ENCODE results near the gene MRPL4. TPM values are rescaled to one million over a fixed set of nuclear protein-coding genes. Genes with fewer than 3 reads are reported as not detected.

The MRPL4 gene
- total and polyA plus RNA-seq, 4 donors: 21.5 to 74.8 (median 33.7) TPM

DNA sequence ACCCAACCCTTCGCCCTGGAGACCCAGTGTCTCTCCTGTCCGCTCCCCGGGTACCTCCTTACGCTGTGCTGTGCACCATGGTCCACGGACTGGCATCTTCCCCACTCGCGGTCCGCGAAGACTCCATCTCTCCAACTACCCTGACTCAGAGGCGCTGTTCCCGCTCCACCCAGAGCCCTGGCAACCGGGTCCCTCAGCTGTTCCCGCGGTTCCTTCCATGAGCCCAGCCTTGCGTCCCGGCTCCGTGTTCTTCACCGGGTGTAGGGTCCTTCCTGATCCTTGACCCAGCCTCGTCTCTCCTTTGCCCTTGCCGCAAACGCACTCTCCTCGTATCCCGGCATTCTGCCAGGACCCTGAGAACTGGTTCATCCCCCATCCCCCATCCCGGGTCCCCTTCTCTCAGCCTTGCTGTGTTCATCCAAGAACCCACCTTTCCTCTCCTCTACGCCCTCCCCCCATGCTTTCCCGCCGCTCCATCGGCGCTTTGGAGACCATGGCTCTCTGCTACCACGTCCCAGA is 38.4 kb downstream of the MRPL4 start (continued):
- TF ChIP-seq HNF4G (IDR thresholded peaks at IDR 0.05): no peak

DNA sequence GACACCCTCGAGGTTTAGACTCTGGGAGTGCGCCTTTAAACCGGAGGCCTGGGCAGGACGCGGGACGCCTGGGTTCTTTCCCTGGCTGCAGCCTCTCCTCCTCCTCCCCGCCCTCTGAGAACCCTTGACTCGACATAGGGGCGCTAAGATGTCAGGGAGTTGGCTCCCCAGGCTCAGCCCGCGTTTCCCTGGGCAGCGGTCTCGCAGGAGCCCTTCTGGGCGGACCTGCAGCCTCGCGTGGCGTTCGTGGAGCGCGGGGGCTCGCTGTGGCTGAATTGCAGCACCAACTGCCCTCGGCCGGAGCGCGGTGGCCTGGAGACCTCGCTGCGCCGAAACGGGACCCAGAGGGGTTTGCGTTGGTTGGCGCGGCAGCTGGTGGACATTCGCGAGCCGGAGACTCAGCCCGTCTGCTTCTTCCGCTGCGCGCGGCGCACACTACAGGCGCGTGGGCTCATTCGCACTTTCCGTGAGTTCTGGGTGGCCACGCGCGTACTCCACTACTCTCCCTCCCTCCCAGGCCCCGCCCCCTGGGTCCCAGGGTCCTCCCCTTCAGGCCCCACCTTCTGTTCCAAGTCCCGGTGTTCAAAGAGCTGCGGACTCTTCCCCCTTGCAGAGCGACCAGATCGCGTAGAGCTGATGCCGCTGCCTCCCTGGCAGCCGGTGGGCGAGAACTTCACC is 39.0 kb downstream of the MRPL4 start:
- H3K27me3 ChIP-seq (ENCODE audit: control insufficient read depth in 4 of 4, insufficient read depth in 4 of 4, low read length in 3 of 4): peaks cover 2 to 16% (median 7%) of the 10 kb centered on the region in 4 donors
- peaks cover 0 to 2% (median 1%) of the 10 kb centered on the region in 4 donors for H3K36me3 ChIP-seq (ENCODE audit: control insufficient read depth in 4 of 4, insufficient read depth in 3 of 4, low read depth in 1 of 4, low read length in 3 of 4)
- H3K9ac ChIP-seq (ENCODE audit: low read depth in 1 of 2, low read length in 2 of 2): no peak overlapping the region
- WGBS: 2% methylated on average over 57 of the region's 57 CpGs
- H3K4me1 ChIP-seq (ENCODE audit: control insufficient read depth in 4 of 4, insufficient read depth in 4 of 4, low read length in 3 of 4): peaks cover 22 to 53% (median 42%) of the 10 kb centered on the region in 4 donors
- H3K27ac ChIP-seq (ENCODE audit: low read depth in 1 of 2, low read length in 2 of 2): no peak overlapping the region
- DNase-seq (ENCODE audit: low spot score): peak; percentile 87
- no peak for TF ChIP-seq EGR1 (IDR thresholded peaks at IDR 0.05; ENCODE audit: low read depth in 2 of 2)
- no peak for TF ChIP-seq CTCF (IDR thresholded peaks at IDR 0.05; ENCODE audit: low read depth, low read length, missing input control)
- TF ChIP-seq HNF4G (IDR thresholded peaks at IDR 0.05): no peak
- TF ChIP-seq JUND (IDR thresholded peaks at IDR 0.05): no peak
- no peak for TF ChIP-seq FOXA2 (IDR thresholded peaks at IDR 0.05)
- no peak for TF ChIP-seq FOXA1 (IDR thresholded peaks at IDR 0.05)
- TF ChIP-seq MAX (IDR thresholded peaks at IDR 0.05): no peak
- peak overlapping the region in 1 of 3 donors; percentile 34 for H3K4me3 ChIP-seq (ENCODE audit: low read depth in 1 of 3, low read length in 3 of 3)
- no peaks in the 10 kb centered on the region for H3K9me3 ChIP-seq (ENCODE audit: control insufficient read depth in 4 of 4, low read length in 3 of 4)

GRCh38 chr19:10291554-10292205 is 39.7 kb downstream of the MRPL4 start:
- no peak for TF ChIP-seq ZBTB33 (IDR thresholded peaks at IDR 0.05)
- TF ChIP-seq GABPA (IDR thresholded peaks at IDR 0.05 in 1 of 2, conservative IDR thresholded peaks at IDR 0.05 in 1 of 2): no peak
- no peak for TF ChIP-seq YY1 (IDR thresholded peaks at IDR 0.05)
- no peak for TF ChIP-seq HNF4A (conservative IDR thresholded peaks at IDR 0.05)
- TF ChIP-seq NR2F2 (IDR thresholded peaks at IDR 0.05): no peak
- H3K4me3 ChIP-seq (ENCODE audit: low read depth in 1 of 3, low read length in 3 of 3): peak overlapping the region in 1 of 3 donors; percentile 34
- H3K9me3 ChIP-seq (ENCODE audit: control insufficient read depth in 4 of 4, low read length in 3 of 4): no peaks in the 10 kb centered on the region
- H3K4me1 ChIP-seq (ENCODE audit: control insufficient read depth in 4 of 4, insufficient read depth in 4 of 4, low read length in 3 of 4): peaks cover 21 to 50% (median 40%) of the 10 kb centered on the region in 4 donors
- DNase-seq (ENCODE audit: low spot score): no peak
- H3K27me3 ChIP-seq (ENCODE audit: control insufficient read depth in 4 of 4, insufficient read depth in 4 of 4, low read length in 3 of 4): peaks cover 2 to 16% (median 7%) of the 10 kb centered on the region in 4 donors
- H3K9ac ChIP-seq (ENCODE audit: low read depth in 1 of 2, low read length in 2 of 2): no peak overlapping the region
- no peaks in the 10 kb centered on the region for H3K36me3 ChIP-seq (ENCODE audit: control insufficient read depth in 4 of 4, insufficient read depth in 3 of 4, low read depth in 1 of 4, low read length in 3 of 4)
- 3% methylated on average over 49 of the region's 49 CpGs for WGBS
- no peak overlapping the region for H3K27ac ChIP-seq (ENCODE audit: low read depth in 1 of 2, low read length in 2 of 2)

Measured in liver (tissue), 9 donors.